Muscle of arm (tissue), 14 donors: ENCODE data around the gene CERK. TPM values are rescaled to one million over a fixed set of nuclear protein-coding genes. Genes with fewer than 3 reads are reported as not detected.
"Not testable (repeated sequence)": the region's sequence is repeated elsewhere in the genome, so short reads cannot be mapped to it uniquely, and the experiment has no call there.

Source experiments
- DNase-seq: peaks from one replicate; pipeline ENCODE4 v3.0.0-alpha.2; 2013
- long read RNA-seq, 11 donors: transcript quantifications; one replicate each; lab custom pipeline, GENCODE V29; 2026
- polyA plus RNA-seq, 12 donors: library from polyadenylated mRNA; unstranded; fragments of 120-200 nt; gene quantifications; one replicate each; pipeline ENCODE4 v1.2.1, GENCODE V29; 2013; ENCODE audit not compliant: insufficient read length in 12 of 12

Gene CERK, protein sequence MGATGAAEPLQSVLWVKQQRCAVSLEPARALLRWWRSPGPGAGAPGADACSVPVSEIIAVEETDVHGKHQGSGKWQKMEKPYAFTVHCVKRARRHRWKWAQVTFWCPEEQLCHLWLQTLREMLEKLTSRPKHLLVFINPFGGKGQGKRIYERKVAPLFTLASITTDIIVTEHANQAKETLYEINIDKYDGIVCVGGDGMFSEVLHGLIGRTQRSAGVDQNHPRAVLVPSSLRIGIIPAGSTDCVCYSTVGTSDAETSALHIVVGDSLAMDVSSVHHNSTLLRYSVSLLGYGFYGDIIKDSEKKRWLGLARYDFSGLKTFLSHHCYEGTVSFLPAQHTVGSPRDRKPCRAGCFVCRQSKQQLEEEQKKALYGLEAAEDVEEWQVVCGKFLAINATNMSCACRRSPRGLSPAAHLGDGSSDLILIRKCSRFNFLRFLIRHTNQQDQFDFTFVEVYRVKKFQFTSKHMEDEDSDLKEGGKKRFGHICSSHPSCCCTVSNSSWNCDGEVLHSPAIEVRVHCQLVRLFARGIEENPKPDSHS
- polyA plus RNA-seq = 10 to 100 TPM in 11 of 12 donors, not detected in 1; 18.1 to 33.1 (median 22.2) TPM
- long read RNA-seq, donor 1, full-length matches to known transcripts = 4 of 4 reads
- long read RNA-seq, donor 1, partial matches to known transcripts = 0 of 4 reads
- long read RNA-seq, donor 1, other reads (novel, unspliced or antisense) = 0 of 4 reads
- long read RNA-seq, donor 2, full-length matches to known transcripts = 3 of 3 reads
- long read RNA-seq, donor 2, partial matches to known transcripts = 0 of 3 reads
- long read RNA-seq, donor 2, other reads (novel, unspliced or antisense) = 0 of 3 reads
- long read RNA-seq, donor 3, full-length matches to known transcripts = 4 of 4 reads
- long read RNA-seq, donor 3, partial matches to known transcripts = 0 of 4 reads
- long read RNA-seq, donor 3, other reads (novel, unspliced or antisense) = 0 of 4 reads
- long read RNA-seq, donor 4, full-length matches to known transcripts = 1 of 1 reads
- long read RNA-seq, donor 4, partial matches to known transcripts = 0 of 1 reads
- long read RNA-seq, donor 4, other reads (novel, unspliced or antisense) = 0 of 1 reads
- long read RNA-seq, donor 5, full-length matches to known transcripts = 4 of 4 reads
- long read RNA-seq, donor 5, partial matches to known transcripts = 0 of 4 reads
- long read RNA-seq, donor 5, other reads (novel, unspliced or antisense) = 0 of 4 reads
- long read RNA-seq, donor 6, full-length matches to known transcripts = 3 of 3 reads
- long read RNA-seq, donor 6, partial matches to known transcripts = 0 of 3 reads
- long read RNA-seq, donor 6, other reads (novel, unspliced or antisense) = 0 of 3 reads
- long read RNA-seq, donor 7, full-length matches to known transcripts = 1 of 1 reads
- long read RNA-seq, donor 7, partial matches to known transcripts = 0 of 1 reads
- long read RNA-seq, donor 7, other reads (novel, unspliced or antisense) = 0 of 1 reads
- long read RNA-seq, donor 8, full-length matches to known transcripts = 4 of 4 reads
- long read RNA-seq, donor 8, partial matches to known transcripts = 0 of 4 reads
- long read RNA-seq, donor 8, other reads (novel, unspliced or antisense) = 0 of 4 reads
- long read RNA-seq, donor 9 = 0 reads
- long read RNA-seq, donor 10, full-length matches to known transcripts = 3 of 3 reads
- long read RNA-seq, donor 10, partial matches to known transcripts = 0 of 3 reads
- long read RNA-seq, donor 10, other reads (novel, unspliced or antisense) = 0 of 3 reads
- long read RNA-seq, donor 11, full-length matches to known transcripts = 10 of 10 reads
- long read RNA-seq, donor 11, partial matches to known transcripts = 0 of 10 reads
- long read RNA-seq, donor 11, other reads (novel, unspliced or antisense) = 0 of 10 reads

DNA sequence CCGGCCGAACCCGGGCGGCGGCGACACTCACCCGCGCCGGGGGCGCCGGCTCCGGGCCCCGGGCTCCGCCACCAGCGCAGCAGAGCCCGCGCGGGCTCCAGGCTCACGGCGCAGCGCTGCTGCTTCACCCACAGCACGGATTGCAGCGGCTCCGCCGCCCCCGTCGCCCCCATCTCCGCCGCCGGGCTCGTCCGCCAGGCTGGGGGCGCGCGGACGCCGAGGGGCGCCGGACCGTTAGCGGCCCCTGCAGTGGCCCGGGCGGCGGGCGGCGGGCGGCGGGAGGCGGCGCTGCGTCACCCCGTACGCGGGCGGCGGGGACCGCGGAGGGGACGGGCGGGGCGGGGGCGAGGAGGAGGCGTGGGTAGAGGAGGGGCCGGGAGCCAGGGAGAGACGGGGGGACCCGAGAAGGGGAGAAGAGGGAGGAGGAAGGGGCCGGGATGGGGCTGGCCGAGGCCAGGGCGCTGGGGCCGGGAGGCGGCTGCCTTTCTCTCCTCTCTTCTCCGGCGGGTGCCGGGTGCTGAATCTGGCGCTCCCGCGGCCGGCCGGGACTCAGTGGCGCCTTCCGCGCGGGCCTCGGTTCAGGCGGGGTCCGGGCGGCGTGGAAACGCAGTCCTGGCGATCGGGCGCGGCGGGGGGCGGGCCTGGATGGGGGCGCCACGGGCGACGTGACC, at the start of gene CERK:
Gene CERK (minus strand): TSS at position 277 of the 671 bp plus-strand sequence. CDS start 104 bp downstream, at position 173.
- peak; percentile 88 for DNase-seq

DNA sequence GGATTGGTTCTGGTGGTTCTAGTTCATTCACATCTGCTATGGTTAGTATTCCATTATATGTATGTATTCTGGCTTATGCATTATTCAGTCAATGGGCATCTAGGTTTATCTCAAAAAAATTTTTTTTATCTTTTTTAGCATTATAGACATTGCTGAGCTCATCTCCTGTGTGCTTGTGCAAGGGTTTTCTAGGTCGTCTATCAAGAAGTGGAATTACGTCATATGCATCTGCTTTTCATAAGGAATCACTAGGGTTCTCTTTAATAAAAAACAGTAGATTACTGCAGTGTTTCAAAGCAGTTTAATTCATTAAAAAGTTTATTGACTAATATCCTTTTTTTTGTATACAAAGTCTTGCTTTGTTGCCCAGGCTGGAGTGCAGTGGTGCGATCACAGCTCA, 45.7 kb upstream of the CERK start:
- DNase-seq = no peak

- DNase-seq = not testable (repeated sequence)
Measured at GRCh38 chr22:46782200-46782599, 44.1 kb upstream of the CERK start.

- DNase-seq = no peak
Measured at GRCh38 chr22:46781291-46781690, 43.2 kb upstream of the CERK start.

DNA sequence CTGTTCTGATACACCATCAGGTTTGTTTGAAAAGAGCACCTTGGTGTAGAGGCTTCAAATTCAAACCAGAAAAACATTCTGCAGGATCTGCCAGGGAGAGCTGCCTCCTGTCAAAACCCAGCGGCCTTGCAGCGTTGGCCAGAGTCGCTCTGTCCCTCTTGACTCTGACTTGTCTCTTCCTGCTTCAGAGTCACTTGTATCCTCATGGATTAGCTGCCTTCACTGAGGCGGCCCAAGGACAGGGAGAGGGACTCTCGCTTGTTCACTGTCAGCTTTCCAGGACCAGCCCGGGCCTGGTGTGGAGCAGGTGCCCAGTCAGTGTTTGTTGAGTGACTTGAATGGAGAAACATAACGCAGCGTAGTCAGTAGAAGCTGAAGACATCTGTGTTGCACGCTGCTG, 42.4 kb upstream of the CERK start:
- no peak for DNase-seq

- DNase-seq = no peak
Measured at GRCh38 chr22:46779651-46780050, 41.6 kb upstream of the CERK start.

GRCh38 chr22:46779023-46779422, 41.0 kb upstream of the CERK start:
- no peak for DNase-seq

DNA sequence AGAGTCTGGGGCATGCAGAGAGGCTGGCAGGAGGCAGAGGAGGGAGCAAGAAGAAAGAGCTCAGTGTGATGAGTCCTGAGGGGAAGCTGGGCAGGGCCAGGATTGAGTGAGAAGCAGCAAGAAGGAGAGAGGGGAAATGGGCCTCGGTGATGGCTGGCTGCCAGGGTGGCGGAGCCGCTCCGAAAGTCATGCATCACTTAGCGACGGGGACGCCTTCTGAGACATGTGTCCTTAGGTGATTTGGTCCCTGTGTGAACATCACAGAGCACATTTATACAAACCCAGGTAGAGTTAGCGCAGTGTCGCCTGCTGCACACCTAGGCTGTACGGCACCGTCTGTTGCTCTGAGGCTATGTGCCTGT, 39.5 kb upstream of the CERK start:
- no peak for DNase-seq

DNA sequence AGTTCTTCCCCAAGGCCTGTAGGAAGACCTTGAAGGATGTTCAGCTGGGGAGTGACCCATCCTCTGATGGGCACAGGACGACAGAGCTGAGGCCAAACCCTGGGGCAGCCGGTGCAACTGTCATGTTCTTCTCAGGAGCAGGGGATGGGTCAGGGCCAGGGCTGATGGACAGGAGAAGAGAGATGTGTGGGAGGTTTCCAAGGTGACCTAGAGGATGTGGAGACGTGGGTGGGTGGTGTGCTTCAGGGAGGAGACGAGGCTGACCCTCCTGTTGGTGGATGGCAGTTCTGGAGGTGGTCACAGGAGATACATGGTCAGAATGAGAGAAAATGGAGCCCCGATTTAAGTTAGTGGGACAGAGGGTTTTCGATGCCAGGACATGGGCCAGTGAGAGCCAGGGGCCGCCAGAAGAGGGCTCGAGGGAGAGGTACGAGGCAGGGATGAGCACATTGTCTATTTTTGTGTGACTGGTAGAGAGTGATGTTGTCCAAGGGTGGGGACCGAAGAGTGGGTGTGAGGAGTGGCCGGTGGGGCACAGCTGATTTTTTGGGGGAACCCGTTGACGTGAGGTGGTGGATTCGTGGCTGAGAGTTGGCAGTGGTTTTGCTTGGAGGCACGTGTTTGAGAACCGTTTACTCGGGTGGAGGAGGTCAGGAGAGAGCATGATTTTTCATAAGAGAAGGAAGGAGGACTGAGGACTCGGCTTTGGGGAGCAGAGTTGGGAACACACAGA, 39.0 kb upstream of the CERK start:
- no peak for DNase-seq

DNA sequence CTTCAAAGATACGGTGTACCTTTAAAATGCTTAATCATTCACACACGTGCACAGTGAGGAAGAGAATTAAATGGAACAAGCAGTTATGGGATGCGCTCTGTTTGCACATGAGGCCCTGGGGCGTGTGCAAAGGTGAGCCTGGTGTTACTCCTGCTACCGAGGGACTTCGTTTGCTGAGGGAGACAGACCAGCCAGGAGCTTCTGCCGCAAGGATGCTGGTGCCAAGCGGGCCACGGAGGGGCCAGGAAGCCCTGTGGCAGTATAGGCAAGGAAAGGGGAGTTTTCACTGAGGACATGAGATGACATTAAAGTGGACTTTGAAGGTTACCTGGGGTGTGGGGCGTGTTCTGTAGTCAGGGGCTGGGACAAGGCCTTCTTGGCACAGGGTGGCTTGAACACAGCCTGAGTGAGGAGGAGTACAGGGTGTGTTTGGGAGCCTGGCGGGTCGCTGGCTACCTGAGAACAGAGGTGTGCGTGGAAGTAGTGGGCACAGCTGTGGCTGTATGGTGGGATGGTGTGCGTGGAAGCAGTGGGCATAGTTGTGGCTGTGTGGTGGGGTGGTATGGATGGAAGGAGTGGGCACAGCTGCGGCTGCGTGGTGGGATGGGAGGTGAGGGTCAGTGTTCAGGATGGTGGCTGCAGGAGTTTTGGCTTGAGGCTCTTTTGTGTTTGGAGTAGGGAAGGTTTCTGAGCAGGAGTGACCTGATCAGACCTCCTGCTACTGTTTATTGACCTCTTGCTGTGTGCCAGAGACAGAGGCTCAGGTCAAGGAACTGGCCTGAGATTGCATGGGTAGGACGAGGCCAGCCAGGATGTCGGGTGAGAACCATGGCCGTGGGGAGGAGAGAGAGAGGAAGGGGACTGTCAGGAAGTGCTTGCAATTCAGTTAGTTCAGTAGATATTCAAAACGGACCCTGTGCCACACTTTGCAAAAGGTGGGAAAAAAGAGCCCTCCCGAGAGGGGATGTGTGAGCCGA, 38.1 kb upstream of the CERK start:
- DNase-seq = no peak

DNA sequence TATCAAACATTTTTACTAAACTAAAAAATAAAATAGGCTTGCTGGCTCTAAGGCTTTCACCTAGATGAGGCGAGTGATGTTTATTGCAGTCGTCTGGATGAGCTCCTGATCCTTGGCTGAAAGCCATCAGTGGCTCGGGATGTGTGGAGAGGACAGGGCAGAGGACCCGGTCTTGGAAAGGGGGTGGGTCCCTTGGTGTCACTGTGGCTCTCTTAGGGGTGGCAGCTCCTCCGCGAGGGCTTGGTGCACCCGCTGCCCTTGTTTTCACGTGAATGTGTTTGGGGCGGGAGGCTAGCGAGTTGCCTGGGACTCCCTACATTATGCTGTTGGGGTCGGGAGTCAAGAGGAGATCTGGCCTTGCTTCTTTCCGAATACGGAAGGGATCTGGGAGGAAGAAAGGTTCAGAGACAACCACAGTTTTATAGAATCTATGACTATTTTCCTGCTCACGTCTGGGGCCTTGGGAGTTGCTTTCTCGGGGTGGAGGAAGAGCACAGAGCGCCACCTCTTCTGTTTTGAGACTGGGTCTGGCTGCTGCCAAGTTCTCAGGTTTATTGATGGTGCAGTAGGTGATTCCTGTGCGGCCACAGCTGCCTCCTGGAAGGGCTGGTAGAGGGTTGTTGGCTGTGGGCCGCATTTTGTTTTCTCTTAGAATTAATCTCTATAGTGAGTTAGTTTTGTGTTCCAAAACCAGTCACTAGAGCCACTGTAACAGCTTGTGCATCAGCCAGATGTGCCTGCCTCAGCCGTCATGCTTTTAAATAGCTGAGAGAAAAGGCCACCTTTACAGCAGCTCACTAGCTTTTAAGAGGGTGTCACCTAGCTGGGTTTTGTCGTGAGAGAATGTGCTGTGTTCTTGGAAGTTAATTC, 37.2 kb upstream of the CERK start:
- no peak for DNase-seq

- no peak for DNase-seq
Measured at GRCh38 chr22:46774253-46774979, 36.4 kb upstream of the CERK start.

DNA sequence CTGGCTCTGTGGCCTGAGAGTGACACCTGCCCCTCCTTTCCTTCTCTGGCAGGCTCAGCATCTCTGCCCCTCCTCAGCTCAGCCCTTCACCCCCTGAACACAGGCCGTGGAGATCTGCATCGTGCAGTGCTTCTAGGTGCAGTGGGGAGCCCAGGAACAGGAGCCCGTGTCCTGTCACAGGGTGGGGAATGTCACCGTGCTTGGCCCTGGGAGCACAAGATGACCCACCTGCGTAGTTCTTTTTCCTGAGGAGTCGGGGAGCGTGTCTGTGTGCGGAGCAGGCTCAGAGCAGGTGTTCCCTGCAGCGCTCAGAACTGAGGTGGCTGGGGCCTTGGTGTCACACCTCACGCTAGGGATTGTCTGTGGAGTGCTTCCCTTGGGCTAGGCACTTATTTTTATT, 35.0 kb upstream of the CERK start:
- DNase-seq = no peak

GRCh38 chr22:46770726-46771125, 32.7 kb upstream of the CERK start:
- DNase-seq = no peak

DNA sequence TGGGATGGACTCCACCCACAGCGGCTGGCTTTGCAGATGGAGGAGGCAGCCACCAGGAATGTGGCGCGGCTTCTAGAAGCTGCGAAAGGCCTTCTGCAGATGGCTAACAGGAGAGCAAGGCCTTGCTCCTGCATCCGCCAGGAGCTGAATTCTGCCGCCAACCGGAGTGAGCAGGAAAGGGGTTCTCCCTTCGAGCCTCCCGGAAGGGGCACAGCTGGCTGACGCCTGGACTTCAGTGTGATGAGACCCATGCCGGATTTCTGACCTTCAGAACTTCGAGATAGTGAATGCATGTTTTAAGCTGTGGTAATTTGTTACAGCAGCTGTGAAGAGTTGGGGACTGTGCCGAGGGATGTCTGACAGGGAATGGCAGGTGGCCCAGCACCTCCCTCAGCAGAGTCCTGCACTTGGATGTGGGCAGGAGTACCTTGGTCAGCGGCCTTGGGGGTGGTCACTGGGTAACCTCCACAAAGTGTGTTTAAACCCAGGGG, 32.1 kb upstream of the CERK start:
- no peak for DNase-seq

- DNase-seq = no peak
Measured at GRCh38 chr22:46769706-46770105, 31.7 kb upstream of the CERK start.
